ENCODE measurements around the gene ENO4. TPM values are rescaled to one million over a fixed set of nuclear protein-coding genes. Genes with fewer than 3 reads are reported as not detected.

Gene ENO4
- total RNA-seq, 1 experiment from 2014 or later: 0.22 TPM

- no peak for DNase-seq (ENCODE audit: low read depth, low spot score)
Measured at GRCh38 chr10:116868722-116869121, 19.4 kb downstream of the ENO4 start.

More at GRCh38 chr10:116868722-116869121, 19.4 kb downstream of the ENO4 start:
- Histone ChIP-seq H3K27me3 (ENCODE audit: insufficient read depth, low read length) (0 out of 2 replicates have a peak, but pooled peaks cover 6% of the 10 kb centered on the region), H3K36me3 (ENCODE audit: control insufficient read depth in 1 of 2, insufficient read depth in 2 of 2, low read length in 2 of 2) (no peaks in the 10 kb centered on the region), H3K4me3 (replicated peaks in 1 of 2; ENCODE audit: low read depth in 1 of 2, low read length in 2 of 2) (no peak overlapping the region), H3K9me2 (ENCODE audit: insufficient read depth) (no peaks in the 10 kb centered on the region), H3K9me3 (ENCODE audit: control insufficient read depth in 1 of 2, insufficient read depth in 1 of 2, low read depth in 1 of 2, low read length in 2 of 2) (no peaks in the 10 kb centered on the region), H3K4me2 (ENCODE audit: low read length) (no peak overlapping the region), H2AFZ (ENCODE audit: low read depth, low read length, poor library complexity, severe bottlenecking) (no peak overlapping the region), H3K9ac (ENCODE audit: low read length) (no peak overlapping the region), H4K20me1 (ENCODE audit: insufficient read depth) (no peaks in the 10 kb centered on the region), H3K27ac (ENCODE audit: low read depth, low read length) (no peak overlapping the region), H3K79me2 (ENCODE audit: insufficient read depth, low read length) (no peaks in the 10 kb centered on the region), H3K4me1 (ENCODE audit: control insufficient read depth in 1 of 2, insufficient read depth in 2 of 2, low read length in 2 of 2) (no peaks in the 10 kb centered on the region)
- TF ChIP-seq, protein P1, sequence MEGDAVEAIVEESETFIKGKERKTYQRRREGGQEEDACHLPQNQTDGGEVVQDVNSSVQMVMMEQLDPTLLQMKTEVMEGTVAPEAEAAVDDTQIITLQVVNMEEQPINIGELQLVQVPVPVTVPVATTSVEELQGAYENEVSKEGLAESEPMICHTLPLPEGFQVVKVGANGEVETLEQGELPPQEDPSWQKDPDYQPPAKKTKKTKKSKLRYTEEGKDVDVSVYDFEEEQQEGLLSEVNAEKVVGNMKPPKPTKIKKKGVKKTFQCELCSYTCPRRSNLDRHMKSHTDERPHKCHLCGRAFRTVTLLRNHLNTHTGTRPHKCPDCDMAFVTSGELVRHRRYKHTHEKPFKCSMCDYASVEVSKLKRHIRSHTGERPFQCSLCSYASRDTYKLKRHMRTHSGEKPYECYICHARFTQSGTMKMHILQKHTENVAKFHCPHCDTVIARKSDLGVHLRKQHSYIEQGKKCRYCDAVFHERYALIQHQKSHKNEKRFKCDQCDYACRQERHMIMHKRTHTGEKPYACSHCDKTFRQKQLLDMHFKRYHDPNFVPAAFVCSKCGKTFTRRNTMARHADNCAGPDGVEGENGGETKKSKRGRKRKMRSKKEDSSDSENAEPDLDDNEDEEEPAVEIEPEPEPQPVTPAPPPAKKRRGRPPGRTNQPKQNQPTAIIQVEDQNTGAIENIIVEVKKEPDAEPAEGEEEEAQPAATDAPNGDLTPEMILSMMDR (IDR thresholded peaks at IDR 0.05 in 2 of 3, conservative IDR thresholded peaks at IDR 0.05 in 1 of 3; ENCODE audit: borderline replicate concordance in 1 of 3, insufficient read depth in 1 of 3, low read depth in 2 of 3, low read length in 2 of 3): no peak
- TF ChIP-seq SIN3A (IDR thresholded peaks at IDR 0.05; ENCODE audit: low read depth) (no peak), POLR2A (IDR thresholded peaks at IDR 0.05; ENCODE audit: borderline replicate concordance, extremely low read depth, insufficient read depth, insufficient read length) (no peak), JUND (IDR thresholded peaks at IDR 0.05) (no peak), FOSL1 (IDR thresholded peaks at IDR 0.05; ENCODE audit: low read depth) (no peak), ATF3 (IDR thresholded peaks at IDR 0.05) (no peak), MAX (IDR thresholded peaks at IDR 0.05) (no peak), YY1 (IDR thresholded peaks at IDR 0.05; ENCODE audit: extremely low read depth, insufficient replicate concordance, low read depth, low read length) (no peak), CEBPB (IDR thresholded peaks at IDR 0.05; ENCODE audit: low read depth) (no peak), EGR1 (IDR thresholded peaks at IDR 0.05; ENCODE audit: low read depth) (no peak)
- TF ChIP-seq, protein P2, sequence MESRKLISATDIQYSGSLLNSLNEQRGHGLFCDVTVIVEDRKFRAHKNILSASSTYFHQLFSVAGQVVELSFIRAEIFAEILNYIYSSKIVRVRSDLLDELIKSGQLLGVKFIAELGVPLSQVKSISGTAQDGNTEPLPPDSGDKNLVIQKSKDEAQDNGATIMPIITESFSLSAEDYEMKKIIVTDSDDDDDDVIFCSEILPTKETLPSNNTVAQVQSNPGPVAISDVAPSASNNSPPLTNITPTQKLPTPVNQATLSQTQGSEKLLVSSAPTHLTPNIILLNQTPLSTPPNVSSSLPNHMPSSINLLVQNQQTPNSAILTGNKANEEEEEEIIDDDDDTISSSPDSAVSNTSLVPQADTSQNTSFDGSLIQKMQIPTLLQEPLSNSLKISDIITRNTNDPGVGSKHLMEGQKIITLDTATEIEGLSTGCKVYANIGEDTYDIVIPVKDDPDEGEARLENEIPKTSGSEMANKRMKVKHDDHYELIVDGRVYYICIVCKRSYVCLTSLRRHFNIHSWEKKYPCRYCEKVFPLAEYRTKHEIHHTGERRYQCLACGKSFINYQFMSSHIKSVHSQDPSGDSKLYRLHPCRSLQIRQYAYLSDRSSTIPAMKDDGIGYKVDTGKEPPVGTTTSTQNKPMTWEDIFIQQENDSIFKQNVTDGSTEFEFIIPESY (IDR thresholded peaks at IDR 0.05; ENCODE audit: extremely low read depth, insufficient replicate concordance, low read length): no peak
- RAD21 ChIA-PET (ENCODE audit: low non-redundant PET in 1 of 2, low total read pairs in 2 of 2, uncharacterized antibody in 2 of 2, unreplicated experiment in 2 of 2): no interaction called here
- no peak for ATAC-seq
- POLR2A ChIA-PET: no interaction called here
- intact Hi-C loops (cut with micrococcal nuclease): no loop called here
- no TSS peak for BruUV-seq (replicated peaks)
- CTCF ChIA-PET: no interaction called here

Measured in HCT116 (cell line).